Kasumi-1 (cell line): ENCODE results near the gene ARMC5.
A peak's percentile ranks its signal among the peaks of the same experiment; 100 is the strongest.
"Not testable (repeated sequence)": the region's sequence is repeated elsewhere in the genome, so short reads cannot be mapped to it uniquely, and the experiment has no call there.

Source experiments
- DNase-seq, 2 experiments: peaks; one replicate each; lab custom pipeline; 2025; lab: John Stamatoyannopoulos, UW

Gene ARMC5, protein sequence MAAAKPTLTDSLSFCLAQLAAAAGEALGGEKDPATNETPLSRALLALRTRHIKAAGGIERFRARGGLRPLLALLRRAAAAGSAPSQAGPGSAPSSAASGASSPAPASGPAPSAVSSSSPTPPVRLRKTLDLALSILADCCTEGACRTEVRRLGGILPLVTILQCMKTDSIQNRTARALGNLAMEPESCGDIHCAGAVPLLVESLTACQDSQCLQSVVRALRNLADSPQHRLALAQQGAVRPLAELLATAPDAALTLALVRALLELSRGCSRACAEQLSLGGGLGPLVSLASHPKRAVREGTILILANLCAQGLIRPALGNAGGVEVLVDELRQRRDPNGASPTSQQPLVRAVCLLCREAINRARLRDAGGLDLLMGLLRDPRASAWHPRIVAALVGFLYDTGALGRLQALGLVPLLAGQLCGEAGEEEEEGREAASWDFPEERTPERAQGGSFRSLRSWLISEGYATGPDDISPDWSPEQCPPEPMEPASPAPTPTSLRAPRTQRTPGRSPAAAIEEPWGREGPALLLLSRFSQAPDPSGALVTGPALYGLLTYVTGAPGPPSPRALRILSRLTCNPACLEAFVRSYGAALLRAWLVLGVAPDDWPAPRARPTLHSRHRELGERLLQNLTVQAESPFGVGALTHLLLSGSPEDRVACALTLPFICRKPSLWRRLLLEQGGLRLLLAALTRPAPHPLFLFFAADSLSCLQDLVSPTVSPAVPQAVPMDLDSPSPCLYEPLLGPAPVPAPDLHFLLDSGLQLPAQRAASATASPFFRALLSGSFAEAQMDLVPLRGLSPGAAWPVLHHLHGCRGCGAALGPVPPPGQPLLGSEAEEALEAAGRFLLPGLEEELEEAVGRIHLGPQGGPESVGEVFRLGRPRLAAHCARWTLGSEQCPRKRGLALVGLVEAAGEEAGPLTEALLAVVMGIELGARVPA

DNA sequence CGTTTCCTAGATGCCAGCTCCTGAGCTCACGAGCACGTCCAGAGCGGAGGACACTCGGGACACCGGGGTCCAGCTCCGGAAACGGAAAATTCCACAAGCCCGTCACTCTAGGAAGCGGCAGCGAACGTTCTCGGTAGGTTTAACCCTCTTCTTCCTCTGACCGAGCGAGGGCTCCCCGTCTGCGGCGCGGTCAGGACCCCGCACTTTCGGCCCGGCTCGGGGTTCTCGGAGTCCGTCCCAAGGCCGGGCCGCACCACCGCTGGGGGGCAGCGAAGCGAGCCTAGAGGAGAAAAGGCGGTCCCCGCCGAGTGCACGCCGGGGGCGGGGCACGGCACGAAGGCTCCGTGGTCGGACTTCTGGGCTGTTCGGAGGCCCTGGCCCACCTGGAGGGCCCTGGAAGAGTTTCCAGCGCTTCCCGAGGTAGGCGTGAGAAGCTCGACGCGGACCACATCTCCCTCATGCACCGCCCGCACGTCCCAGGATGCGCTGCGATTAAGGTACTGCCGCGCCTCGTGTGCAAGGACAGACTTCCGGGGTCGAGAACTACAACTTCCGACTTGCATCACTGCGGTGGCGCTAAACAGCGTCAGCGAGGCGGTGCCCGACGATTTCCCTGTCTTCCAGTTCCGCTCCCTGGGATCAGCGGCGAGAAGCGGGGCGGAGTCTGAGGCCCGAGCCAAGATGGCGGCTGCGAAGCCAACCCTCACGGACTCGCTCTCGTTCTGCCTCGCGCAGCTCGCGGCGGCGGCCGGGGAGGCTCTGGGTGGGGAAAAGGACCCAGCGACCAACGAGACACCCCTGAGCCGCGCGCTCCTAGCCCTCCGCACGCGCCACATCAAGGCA is at the start of gene ARMC5:
TSS of gene ARMC5 (plus strand) at position 658 of the 843 bp plus-strand sequence. CDS start at position 682, 24 bp downstream.
- DNase-seq = peak; percentile 85 to 90

DNA sequence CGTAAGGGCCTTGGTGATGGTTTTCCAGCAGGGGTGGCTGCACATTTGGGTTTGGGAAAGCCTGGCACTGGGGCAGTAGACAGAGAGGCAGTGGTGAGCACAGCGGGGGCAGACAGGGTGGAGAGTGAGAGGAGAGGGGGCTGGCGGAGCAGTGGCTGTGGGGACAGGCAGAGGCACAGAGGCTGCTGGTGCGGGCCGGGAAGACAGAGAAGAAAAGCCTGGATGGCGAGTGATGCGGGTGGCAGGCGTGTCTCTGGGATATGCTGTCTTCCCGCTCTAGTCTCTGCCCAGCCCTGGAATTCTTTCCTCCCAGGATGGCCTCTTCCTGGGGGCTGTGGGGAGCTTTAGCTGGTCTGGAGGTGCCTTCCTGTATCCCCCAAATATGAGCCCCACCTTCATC is 49.2 kb upstream of the ARMC5 start:
- no peak for DNase-seq

DNA sequence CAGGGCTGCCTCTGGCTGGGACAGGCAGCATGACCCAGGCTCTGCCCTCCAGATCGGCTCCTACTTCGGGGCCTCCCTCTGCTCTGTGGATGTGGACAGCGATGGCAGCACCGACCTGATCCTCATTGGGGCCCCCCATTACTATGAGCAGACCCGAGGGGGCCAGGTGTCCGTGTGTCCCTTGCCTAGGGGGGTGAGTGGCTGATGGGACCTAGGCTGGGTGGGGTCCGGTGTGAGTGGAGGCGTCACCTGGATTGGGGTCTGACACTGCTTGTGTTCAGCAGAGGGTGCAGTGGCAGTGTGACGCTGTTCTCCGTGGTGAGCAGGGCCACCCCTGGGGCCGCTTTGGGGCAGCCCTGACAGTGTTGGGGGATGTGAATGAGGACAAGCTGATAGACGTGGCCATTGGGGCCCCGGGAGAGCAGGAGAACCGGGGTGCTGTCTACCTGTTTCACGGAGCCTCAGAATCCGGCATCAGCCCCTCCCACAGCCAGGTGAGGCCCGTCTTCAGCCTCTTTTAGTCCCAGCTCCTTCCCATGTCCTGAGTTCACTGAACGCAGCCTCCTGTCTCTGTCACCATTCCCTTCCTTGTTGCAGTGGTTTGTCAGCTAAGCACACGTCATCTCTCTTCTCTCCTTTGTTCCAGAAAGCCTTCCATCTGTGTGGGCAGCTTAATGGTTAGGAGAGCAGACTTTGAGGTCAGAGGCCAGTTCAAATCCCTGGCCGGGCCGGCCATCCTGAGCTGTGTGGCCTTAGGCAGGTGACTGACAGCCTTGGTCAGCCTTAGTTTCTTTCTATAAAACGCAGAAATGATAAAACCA is 48.1 kb upstream of the ARMC5 start:
- no peak for DNase-seq

DNA sequence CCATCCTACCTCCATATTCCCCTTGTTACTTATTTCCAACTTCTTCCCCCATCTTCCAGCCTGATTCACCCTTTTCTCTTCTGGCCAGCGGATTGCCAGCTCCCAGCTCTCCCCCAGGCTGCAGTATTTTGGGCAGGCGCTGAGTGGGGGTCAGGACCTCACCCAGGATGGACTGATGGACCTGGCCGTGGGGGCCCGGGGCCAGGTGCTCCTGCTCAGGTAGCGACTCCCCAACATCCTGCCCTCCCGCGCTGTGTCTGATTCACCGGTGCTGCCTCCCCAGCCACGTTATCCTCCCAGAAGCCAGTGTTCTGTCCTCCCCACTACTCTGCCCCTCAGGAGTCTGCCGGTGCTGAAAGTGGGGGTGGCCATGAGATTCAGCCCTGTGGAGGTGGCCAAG is 46.6 kb upstream of the ARMC5 start:
- DNase-seq = no peak

DNA sequence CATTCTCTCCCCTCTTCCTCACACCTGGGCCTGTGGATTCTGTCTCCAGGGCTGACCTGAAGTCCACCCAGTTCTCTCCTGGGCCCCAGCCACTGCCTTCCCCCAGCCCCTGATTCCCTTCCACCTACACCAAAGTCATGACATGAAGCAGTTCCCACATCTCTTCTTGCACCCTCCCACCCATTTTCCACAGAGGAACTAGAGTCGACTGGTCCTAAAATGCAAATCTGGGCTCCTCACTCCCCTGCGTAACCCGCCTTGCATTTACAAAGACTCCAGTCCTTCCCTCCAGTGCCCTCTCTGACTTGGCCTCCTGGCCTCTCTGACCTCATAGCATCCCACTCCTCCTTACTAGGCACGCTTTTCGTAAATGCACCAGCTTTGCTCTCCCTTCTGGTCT is 45.9 kb upstream of the ARMC5 start:
- DNase-seq = no peak

DNA sequence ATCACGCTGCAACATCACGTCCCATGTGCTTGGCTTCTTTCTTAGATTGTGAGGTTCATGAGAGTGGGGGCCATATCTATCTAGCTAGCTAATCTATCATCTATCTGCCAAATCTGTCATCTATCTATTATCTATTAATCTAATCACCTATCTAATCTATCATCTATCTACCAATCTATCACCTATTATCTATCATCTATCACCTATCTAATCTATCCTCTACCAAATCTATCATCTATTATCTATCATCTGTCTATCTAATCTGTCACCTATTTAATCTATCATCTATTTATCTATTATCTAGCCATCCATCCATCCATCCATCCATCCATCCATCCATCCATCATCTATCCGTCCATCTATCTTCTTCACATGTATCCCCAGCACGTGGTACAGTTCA is 45.4 kb upstream of the ARMC5 start:
- no peak for DNase-seq

DNA sequence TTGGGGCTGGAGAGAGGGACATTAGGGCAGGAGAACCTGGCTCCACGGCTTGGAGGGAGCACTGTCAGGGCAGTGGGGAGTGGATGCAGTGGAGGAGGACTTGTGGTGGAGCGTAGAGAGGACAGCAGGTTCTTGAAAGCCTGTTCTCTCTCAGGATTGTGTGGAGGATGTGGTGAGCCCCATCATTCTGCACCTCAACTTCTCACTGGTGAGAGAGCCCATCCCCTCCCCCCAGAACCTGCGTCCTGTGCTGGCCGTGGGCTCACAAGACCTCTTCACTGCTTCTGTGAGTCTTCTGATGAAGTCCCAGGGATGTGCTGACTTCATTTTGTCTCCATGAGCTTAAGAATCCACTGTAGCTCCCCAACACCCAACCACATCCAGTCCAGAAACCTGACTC is 44.6 kb upstream of the ARMC5 start:
- DNase-seq = no peak

DNA sequence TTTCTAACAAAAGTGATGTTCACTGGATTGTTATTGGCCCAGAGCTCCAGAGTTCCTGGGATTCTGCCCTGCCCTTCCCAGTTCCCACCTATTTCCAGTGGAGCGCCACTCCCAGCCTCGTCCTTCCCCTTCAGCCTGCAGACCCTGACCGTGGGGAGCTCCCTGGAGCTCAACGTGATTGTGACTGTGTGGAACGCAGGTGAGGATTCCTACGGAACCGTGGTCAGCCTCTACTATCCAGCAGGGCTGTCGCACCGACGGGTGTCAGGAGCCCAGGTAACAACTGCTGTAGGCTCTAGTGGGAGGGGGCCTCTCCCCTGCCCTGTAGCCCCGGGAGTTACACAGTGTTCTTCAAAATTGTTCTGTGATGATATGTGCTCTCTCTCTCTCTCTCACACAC is 42.9 kb upstream of the ARMC5 start:
- DNase-seq = no peak

DNA sequence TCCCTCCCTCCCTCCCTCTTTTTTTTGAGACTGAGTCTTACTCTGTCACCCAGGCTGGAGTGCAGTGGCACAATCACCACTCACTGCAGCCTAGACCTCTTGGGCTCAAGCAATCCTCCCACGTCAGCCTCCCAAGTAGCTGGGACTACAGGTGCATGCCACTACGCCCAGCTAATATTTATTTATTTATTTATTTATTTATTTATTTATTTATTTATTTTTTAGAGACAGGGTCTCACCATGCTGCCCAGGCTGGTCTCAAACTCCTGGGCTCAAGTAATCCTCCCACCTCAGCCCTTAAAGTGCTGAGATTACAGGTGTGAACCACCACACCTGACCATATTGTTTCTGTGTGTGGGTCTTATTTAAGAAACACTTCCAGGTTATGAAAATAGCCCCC is 42.3 kb upstream of the ARMC5 start:
- not testable (repeated sequence) for DNase-seq

DNA sequence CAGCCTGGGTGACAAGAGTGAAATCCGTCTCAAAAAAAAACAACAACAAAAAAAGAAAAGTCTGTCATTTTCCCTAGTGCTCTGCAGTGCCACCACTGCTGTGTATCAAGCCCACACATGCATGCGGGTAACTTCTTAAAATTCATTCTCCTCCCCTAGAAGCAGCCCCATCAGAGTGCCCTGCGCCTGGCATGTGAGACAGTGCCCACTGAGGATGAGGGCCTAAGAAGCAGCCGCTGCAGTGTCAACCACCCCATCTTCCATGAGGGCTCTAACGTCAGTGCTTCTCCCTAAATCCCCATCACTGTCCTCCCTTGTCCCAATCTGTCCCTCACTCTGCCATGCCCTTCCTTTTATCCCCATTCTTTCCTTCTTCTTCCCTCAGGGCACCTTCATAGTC is 41.4 kb upstream of the ARMC5 start:
- DNase-seq = no peak

DNA sequence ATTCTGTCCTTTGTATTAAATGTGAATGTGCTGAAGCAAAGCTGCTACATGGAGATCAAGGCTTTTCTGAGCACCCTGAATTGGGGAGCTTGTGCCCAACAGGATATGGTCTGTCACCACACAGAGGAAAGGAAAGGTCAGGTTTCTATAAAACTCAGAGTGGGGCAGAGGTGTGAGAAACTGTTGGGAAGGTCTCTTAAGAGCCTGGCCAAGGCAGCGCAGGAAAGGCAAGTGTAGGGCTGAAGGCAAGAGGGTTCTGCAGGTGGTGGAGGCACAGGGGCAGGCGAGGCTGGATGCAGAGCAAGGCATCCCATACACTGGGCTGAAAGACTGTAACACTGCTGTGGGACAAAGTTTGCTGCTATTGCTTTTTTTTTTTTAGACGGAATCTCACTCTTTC is 39.3 kb upstream of the ARMC5 start:
- no peak for DNase-seq

DNA sequence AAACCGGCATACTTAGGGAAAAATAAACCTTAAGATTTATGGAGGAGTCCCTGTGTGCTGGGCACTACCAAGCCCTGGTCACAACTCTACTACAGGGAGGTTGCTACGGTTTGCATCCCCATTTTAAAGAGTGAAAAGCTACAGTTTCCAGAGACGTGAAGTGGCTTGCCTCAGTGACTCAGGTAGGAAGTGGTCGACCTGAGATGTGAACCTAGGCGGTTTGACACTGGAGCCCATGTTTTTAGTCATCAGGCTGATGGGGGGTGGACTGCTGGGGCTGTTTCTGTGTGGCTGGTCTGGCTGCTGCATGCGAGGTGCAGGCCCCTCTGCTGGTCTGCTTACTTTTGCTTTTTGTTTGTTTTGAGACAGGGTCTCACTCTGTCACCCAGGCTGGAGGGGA is 37.7 kb upstream of the ARMC5 start:
- no peak for DNase-seq

DNA sequence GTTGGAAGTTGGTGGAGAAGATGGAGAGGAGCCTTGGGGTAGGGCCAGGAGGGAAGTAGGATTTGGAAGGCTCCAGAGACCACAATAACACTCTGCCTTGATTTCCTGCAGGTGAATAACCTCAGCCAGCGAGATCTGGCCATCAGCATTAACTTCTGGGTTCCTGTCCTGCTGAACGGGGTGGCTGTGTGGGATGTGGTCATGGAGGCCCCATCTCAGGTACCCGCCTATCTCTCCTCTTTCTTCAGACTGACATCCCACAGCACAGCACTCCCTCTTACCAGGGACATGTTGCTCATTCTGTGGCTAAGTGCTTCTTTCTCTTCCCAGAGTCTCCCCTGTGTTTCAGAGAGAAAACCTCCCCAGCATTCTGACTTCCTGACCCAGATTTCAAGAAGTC is 36.1 kb upstream of the ARMC5 start:
- no peak for DNase-seq

DNA sequence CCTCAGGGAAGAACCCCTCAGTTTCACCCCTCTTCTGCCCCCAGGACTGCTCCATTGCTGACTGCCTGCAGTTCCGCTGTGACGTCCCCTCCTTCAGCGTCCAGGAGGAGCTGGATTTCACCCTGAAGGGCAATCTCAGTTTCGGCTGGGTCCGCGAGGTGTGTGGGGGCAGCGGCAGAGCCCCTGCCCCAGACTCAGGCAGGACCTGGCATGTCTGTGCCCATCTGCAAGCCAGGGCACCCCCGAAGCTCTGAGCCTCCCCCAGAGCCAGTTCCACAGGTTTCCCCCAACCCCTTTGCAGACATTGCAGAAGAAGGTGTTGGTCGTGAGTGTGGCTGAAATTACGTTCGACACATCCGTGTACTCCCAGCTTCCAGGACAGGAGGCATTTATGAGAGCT is 35.5 kb upstream of the ARMC5 start:
- DNase-seq = no peak

DNA sequence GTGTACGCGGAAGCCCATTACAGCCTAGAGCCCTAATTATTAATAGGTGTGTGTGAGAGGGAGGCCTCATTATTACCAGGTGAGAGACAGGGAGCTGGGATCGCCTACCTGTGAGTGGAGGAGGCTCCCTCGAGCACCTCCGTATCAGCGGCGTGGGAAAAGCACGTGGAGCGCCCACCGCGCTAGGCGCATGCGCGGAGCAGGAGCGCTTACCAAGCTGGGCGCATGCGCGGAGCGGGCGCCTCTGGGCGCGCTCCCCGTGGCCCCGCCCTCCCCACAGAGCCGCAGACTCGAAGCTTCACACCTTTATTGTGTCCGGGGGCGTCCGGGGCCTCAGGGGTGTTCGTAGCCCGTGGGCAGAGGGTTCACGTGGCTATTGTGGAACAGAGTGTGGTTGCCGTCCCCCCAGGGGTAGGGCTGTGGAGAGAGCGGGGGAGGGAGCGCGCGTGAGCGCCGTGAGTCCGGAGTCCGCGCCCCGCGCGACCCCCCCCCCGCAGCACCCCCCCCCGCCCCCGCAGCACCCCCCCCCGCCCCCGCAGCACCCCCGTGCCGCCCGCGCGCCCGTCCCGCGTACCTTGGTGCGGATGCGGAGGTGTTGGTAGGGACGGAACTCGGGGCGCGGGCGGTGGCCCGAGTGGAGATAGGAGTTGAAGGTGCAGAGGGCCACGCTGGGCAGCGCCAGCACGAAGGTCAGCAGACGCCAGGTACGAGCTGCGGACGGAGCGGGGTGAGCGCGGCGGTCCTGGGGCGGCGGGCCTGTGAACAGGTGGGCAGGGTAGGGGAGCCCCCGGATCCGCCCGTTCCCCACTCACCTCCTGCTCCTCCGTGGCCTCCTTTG is 31.6 kb upstream of the ARMC5 start:
- no peak for DNase-seq

DNA sequence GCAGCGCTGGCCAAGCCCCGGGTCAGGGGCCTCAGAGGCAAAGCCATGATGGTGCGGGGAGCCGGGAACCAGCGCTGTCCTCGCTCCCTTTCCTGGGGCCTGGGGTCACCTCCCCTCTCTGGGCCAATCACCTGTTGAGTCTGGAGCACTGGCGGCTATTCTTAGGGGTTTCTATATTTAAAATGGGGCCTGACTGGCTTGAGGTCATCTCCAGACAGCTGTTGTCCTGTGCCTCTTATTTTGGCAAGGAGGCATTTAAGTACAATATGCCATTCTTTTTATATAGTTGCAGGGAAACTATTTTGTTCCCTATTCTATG is 31.1 kb upstream of the ARMC5 start, which contains the start of gene COX6A2:
TSS of gene COX6A2 (minus strand) at position 82 of the 319 bp plus-strand sequence. CDS start at position 47, 35 bp downstream.
- no peak for DNase-seq

DNA sequence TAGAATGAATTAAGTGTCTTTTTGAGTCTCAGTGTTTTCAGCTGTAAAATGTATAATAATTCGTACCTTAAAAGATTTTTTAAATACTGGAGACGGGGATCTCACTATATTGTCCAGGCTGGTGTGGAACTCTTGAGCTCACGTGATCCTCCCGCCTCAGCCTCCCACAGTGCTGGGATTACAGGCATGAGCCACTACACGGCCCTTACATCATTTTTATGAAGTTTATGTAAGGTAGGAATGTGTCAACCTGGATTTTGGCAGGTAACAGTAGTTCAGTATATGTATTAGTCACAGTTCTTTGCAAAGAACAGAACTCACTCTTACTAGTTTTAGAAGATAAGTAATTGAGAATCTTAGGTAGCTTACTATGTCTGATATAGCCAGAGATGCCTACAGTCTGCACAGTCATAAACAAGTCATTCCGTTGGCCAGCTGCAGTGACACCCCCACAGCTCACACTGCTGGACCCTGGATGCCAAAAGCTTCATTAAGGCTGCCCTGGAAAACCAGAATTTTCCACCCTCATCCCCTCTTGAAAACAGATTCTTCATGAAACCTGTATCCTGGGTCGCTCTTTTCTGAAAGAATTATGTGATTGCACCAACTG is 30.6 kb upstream of the ARMC5 start:
- DNase-seq = no peak

DNA sequence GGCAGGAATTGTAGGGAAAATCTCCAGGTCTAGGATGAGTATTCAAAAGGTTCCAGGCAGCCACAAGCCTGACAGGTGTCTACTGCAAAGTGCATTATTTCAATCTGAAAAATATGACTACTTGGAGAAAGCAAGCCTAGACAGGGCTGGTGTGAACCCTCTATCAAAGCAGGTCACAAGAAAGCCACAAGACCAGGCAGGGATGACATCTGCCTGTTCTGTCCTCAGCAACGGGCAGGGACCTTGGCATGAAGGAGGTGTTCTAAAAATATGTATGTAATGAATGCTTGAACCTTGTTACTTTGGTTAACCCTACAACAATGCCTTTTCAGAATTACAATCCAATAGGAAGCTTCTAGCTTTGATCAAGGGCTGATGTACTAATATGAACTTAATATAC is 30.0 kb upstream of the ARMC5 start:
- DNase-seq = no peak

DNA sequence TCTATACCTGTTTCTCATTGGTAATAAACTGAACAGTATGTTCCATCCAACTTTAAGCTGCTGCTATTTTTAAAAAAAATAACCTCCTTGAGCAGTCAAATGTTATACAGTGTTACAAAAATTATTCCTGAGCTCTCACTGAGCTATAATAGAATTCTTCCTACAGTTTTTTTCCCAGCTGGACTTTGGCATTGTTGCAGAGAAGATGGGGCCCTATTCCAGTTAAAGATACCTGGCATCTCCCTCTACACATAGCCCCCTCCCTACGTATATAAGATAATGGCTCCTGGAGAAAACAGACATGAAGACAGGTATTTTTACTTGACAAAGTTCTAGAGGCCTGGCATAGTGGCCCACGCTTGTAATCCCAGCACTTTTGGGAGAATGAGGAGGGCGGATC is 29.5 kb upstream of the ARMC5 start:
- no peak for DNase-seq
